ENCODE data around the gene ZNF436.

- TF ChIP-seq ZNF124 (CRISPR knock-in tag; IDR thresholded peaks at IDR 0.05) (no peak), YY1 (IDR thresholded peaks at IDR 0.05; ENCODE audit: insufficient read depth, insufficient replicate concordance, low read depth, low read length) (no peak), HMG20A (CRISPR knock-in tag; IDR thresholded peaks at IDR 0.05; ENCODE audit: borderline replicate concordance) (no peak), HMGA1 (CRISPR knock-in tag; conservative IDR thresholded peaks at IDR 0.05) (no peak), ZNF280B (CRISPR knock-in tag; IDR thresholded peaks at IDR 0.05; ENCODE audit: borderline replicate concordance) (no peak), FOXK1 (CRISPR knock-in tag; IDR thresholded peaks at IDR 0.05; ENCODE audit: borderline replicate concordance, low read depth) (no peak), CTCF (CRISPR knock-in tag; IDR thresholded peaks at IDR 0.05) (no peak)
Measured at GRCh38 chr1:23366146-23366545, 3.5 kb downstream of the ZNF436 start.

Data from HepG2 (cell line).